Measurements from ENCODE around the gene USP17L26. TPM values are rescaled to one million over a fixed set of nuclear protein-coding genes. Genes with fewer than 3 reads are reported as not detected.
"Not testable (repeated sequence)": the region's sequence is repeated elsewhere in the genome, so short reads cannot be mapped to it uniquely, and the experiment has no call there.

USP17L26 gene
- total and polyA plus RNA-seq, 2 of the 8 experiments (the other 6 are each of a cell fraction or from before 2014, with no cell fraction given), result not detected

DNA sequence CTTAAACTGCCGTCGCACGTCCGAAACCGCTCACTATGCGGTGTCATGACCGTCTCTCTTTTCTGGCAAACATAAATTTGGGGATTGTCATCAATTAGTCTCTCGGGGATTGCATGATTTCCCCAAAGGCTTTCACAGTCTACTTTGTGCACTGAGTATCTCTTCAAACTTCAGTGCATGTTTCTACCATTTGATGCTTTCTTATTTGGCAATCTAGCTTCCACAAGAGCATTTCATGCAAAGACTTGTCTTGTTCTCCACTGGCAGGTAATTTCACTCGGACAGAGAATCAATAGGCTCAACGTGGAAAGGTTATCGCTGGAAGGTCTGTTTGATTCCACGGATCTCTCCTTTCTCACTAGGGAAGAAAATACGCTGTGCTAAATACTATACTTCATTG, 10.3 kb upstream of the USP17L26 start:
- H4K20me1 ChIP-seq (replicated peaks in 1 of 2; ENCODE audit: control insufficient read depth in 1 of 2, insufficient read depth in 2 of 2, low read length in 2 of 2); FAIRE-seq; H4K91ac ChIP-seq (replicated peaks; ENCODE audit: insufficient read length, low read length); H3K23me2 ChIP-seq (ENCODE audit: low read depth, low read length); H3K79me1 ChIP-seq (ENCODE audit: low read depth, low read length); H3K23ac ChIP-seq (ENCODE audit: insufficient read length); H3K27ac ChIP-seq (ENCODE audit: low read depth, low read length); H2BK5ac ChIP-seq (ENCODE audit: low read depth, low read length); H2BK20ac ChIP-seq (ENCODE audit: low read length); H4K8ac ChIP-seq (ENCODE audit: extremely low read depth, insufficient read depth, low read length); H3K18ac ChIP-seq (ENCODE audit: extremely low read depth, low read length); H3K9me3 ChIP-seq (ENCODE audit: insufficient read depth in 2 of 2, low read depth in 1 of 2, low read length in 1 of 2); H3K9ac ChIP-seq (replicated peaks in 1 of 4; ENCODE audit: extremely low read depth in 1 of 4, low read depth in 3 of 4, low read length in 3 of 4); H2BK12ac ChIP-seq (ENCODE audit: low read depth, low read length); H3K14ac ChIP-seq (ENCODE audit: insufficient read length); H3K4me3 ChIP-seq (ENCODE audit: extremely low read depth in 1 of 4, insufficient read depth in 2 of 4, low read depth in 3 of 4, low read length in 4 of 4); H2BK15ac ChIP-seq (ENCODE audit: low read length); H3K56ac ChIP-seq (replicated peaks; ENCODE audit: insufficient read length, low read depth, low read length); H3K27me3 ChIP-seq (replicated peaks in 1 of 4; ENCODE audit: control insufficient read depth in 3 of 4, extremely low read depth in 1 of 4, insufficient read depth in 3 of 4, low read length in 3 of 4); H2BK120ac ChIP-seq (replicated peaks; ENCODE audit: low read depth, low read length); POLR2A ChIA-PET (ENCODE audit: partially characterized antibody); H4K5ac ChIP-seq (ENCODE audit: insufficient read length, low read depth, low read length); H3K4ac ChIP-seq (replicated peaks; ENCODE audit: insufficient read length, low read depth, low read length); H3K4me2 ChIP-seq (ENCODE audit: insufficient read depth in 1 of 2, low read depth in 2 of 2, low read length in 2 of 2); H3K79me2 ChIP-seq (ENCODE audit: control insufficient read depth in 1 of 2, insufficient read depth in 2 of 2, low read length in 2 of 2); H3K36me3 ChIP-seq (ENCODE audit: control insufficient read depth in 2 of 4, insufficient read depth in 4 of 4, low read length in 3 of 4); H2AK5ac ChIP-seq (ENCODE audit: low read depth, low read length); CTCF ChIA-PET (ENCODE audit: partially characterized antibody); H3K4me1 ChIP-seq (replicated peaks in 1 of 4; ENCODE audit: control insufficient read depth in 3 of 4, insufficient read depth in 4 of 4, low read length in 3 of 4); H2AFZ ChIP-seq (ENCODE audit: low read length): not testable (repeated sequence)
- DNase-seq (ENCODE audit: low read depth in 1 of 2, low spot score in 2 of 2), result peak in 1 of 2 experiments; percentile 10
- WGBS, 2 experiments (ENCODE audit: extremely low coverage in 1 of 2, insufficient coverage in 1 of 2, insufficient read length in 1 of 2, insufficient replicate concordance in 2 of 2, low coverage in 1 of 2, low lambda C conversion rate in 2 of 2, missing lambda C conversion rate in 1 of 2), result 84% methylated on average over 4 of the region's 13 CpGs; no CpG with 5 or more reads in 1 of the 2 experiments

GRCh38 chr4:9324865-9325264, 9.6 kb upstream of the USP17L26 start, which contains the start of gene USP17L24:
USP17L24 (plus strand) TSS chr4:9325165; CDS start chr4:9325165, 0 bp downstream.
- H3K79me2 ChIP-seq (ENCODE audit: control insufficient read depth in 1 of 2, insufficient read depth in 2 of 2, low read length in 2 of 2); H2BK15ac ChIP-seq (ENCODE audit: low read length); H3K56ac ChIP-seq (replicated peaks; ENCODE audit: insufficient read length, low read depth, low read length); H3K9ac ChIP-seq (replicated peaks in 1 of 4; ENCODE audit: extremely low read depth in 1 of 4, low read depth in 3 of 4, low read length in 3 of 4); DNase-seq (ENCODE audit: low read depth in 1 of 2, low spot score in 2 of 2); H3K27ac ChIP-seq (ENCODE audit: low read depth, low read length); H4K91ac ChIP-seq (replicated peaks; ENCODE audit: insufficient read length, low read length); POLR2A ChIA-PET (ENCODE audit: partially characterized antibody); H4K5ac ChIP-seq (ENCODE audit: insufficient read length, low read depth, low read length); H2BK20ac ChIP-seq (ENCODE audit: low read length); H3K36me3 ChIP-seq (ENCODE audit: control insufficient read depth in 2 of 4, insufficient read depth in 4 of 4, low read length in 3 of 4); H3K27me3 ChIP-seq (replicated peaks in 1 of 4; ENCODE audit: control insufficient read depth in 3 of 4, extremely low read depth in 1 of 4, insufficient read depth in 3 of 4, low read length in 3 of 4); FAIRE-seq; H2AFZ ChIP-seq (ENCODE audit: low read length); H4K8ac ChIP-seq (ENCODE audit: extremely low read depth, insufficient read depth, low read length); H3K23ac ChIP-seq (ENCODE audit: insufficient read length); H3K14ac ChIP-seq (ENCODE audit: insufficient read length); H3K4me2 ChIP-seq (ENCODE audit: insufficient read depth in 1 of 2, low read depth in 2 of 2, low read length in 2 of 2); H2BK5ac ChIP-seq (ENCODE audit: low read depth, low read length); H3K9me3 ChIP-seq (ENCODE audit: insufficient read depth in 2 of 2, low read depth in 1 of 2, low read length in 1 of 2); H4K20me1 ChIP-seq (replicated peaks in 1 of 2; ENCODE audit: control insufficient read depth in 1 of 2, insufficient read depth in 2 of 2, low read length in 2 of 2); H3K18ac ChIP-seq (ENCODE audit: extremely low read depth, low read length); H3K4ac ChIP-seq (replicated peaks; ENCODE audit: insufficient read length, low read depth, low read length); H3K23me2 ChIP-seq (ENCODE audit: low read depth, low read length); H2AK5ac ChIP-seq (ENCODE audit: low read depth, low read length); H3K4me1 ChIP-seq (replicated peaks in 1 of 4; ENCODE audit: control insufficient read depth in 3 of 4, insufficient read depth in 4 of 4, low read length in 3 of 4); H3K79me1 ChIP-seq (ENCODE audit: low read depth, low read length); H3K4me3 ChIP-seq (ENCODE audit: extremely low read depth in 1 of 4, insufficient read depth in 2 of 4, low read depth in 3 of 4, low read length in 4 of 4); H2BK12ac ChIP-seq (ENCODE audit: low read depth, low read length); CTCF ChIA-PET (ENCODE audit: partially characterized antibody); H2BK120ac ChIP-seq (replicated peaks; ENCODE audit: low read depth, low read length): not testable (repeated sequence)
- no CpG with 5 or more reads among the region's 15 CpGs for WGBS, 2 experiments (ENCODE audit: extremely low coverage in 1 of 2, insufficient coverage in 1 of 2, insufficient read length in 1 of 2, insufficient replicate concordance in 2 of 2, low coverage in 1 of 2, low lambda C conversion rate in 2 of 2, missing lambda C conversion rate in 1 of 2)
